GM19238 (cell line): ENCODE measurements around the gene RSPH4A.
A peak's percentile ranks its signal among the peaks of the same experiment; 100 is the strongest.
"Not testable (repeated sequence)": the region's sequence is repeated elsewhere in the genome, so short reads cannot be mapped to it uniquely, and the experiment has no call there.

ENCODE experiments used
- DNase-seq: peaks from one replicate; pipeline ENCODE4 v3.0.0; 2011; ENCODE audit warnings: low spot score; ENCODE audit not compliant: insufficient read length

The RSPH4A gene

GRCh38 chr6:116615937-116616736, at the start of gene RSPH4A:
RSPH4A (plus strand) TSS chr6:116616479; CDS start chr6:116616624, 145 bp downstream.
- DNase-seq = peak; percentile 72

- DNase-seq = no peak
Observed at GRCh38 chr6:116568111-116568510, 48.2 kb upstream of the RSPH4A start.

GRCh38 chr6:116568821-116569755, 47.2 kb upstream of the RSPH4A start:
- no peak for DNase-seq

GRCh38 chr6:116570856-116571682, 45.2 kb upstream of the RSPH4A start, which contains the start of gene RWDD1:
RWDD1 (plus strand) TSS chr6:116571504; CDS start chr6:116571583, 79 bp downstream.
- peak; percentile 92 for DNase-seq

- no peak for DNase-seq
Observed at GRCh38 chr6:116571683-116572000, 44.6 kb upstream of the RSPH4A start.

- DNase-seq = peak; percentile 25
Observed at GRCh38 chr6:116572162-116572561, 44.1 kb upstream of the RSPH4A start.

GRCh38 chr6:116575227-116575626, 41.1 kb upstream of the RSPH4A start:
- no peak for DNase-seq

GRCh38 chr6:116577486-116577885, 38.8 kb upstream of the RSPH4A start:
- DNase-seq = no peak

GRCh38 chr6:116578335-116578734, 37.9 kb upstream of the RSPH4A start:
- no peak for DNase-seq

GRCh38 chr6:116579143-116579542, 37.1 kb upstream of the RSPH4A start:
- DNase-seq = no peak

- DNase-seq = no peak
Observed at GRCh38 chr6:116580198-116580597, 36.1 kb upstream of the RSPH4A start.

- no peak for DNase-seq
Observed at GRCh38 chr6:116586276-116586675, 30.0 kb upstream of the RSPH4A start.

- no peak for DNase-seq
Observed at GRCh38 chr6:116586738-116587137, 29.5 kb upstream of the RSPH4A start.

- DNase-seq = no peak
Observed at GRCh38 chr6:116595247-116595646, 21.0 kb upstream of the RSPH4A start.

- DNase-seq = no peak
Observed at GRCh38 chr6:116596815-116597214, 19.5 kb upstream of the RSPH4A start.

GRCh38 chr6:116603916-116604315, 12.4 kb upstream of the RSPH4A start:
- not testable (repeated sequence) for DNase-seq

- DNase-seq = not testable (repeated sequence)
Observed at GRCh38 chr6:116604868-116605267, 11.4 kb upstream of the RSPH4A start.

GRCh38 chr6:116605935-116606334, 10.3 kb upstream of the RSPH4A start:
- no peak for DNase-seq

- DNase-seq = no peak
Observed at GRCh38 chr6:116611056-116611455, 5.2 kb upstream of the RSPH4A start.

GRCh38 chr6:116616737-116617053, 416 bp downstream of the RSPH4A start:
- no peak for DNase-seq

- DNase-seq = no peak
Observed at GRCh38 chr6:116624036-116624805, 7.9 kb downstream of the RSPH4A start.
